ENCODE results near the gene OR2J2.
"Not testable (repeated sequence)": the region's sequence is repeated elsewhere in the genome, so short reads cannot be mapped to it uniquely, and the experiment has no call there.

GRCh38 chr6:29149444-29149843, 21.3 kb upstream of the OR2J2 start:
- not testable (repeated sequence) for TF ChIP-seq ATF3 (CRISPR knock-in tag; conservative IDR thresholded peaks at IDR 0.05); CTCF (IDR thresholded peaks at IDR 0.05); E2F1 (CRISPR knock-in tag; IDR thresholded peaks at IDR 0.05); NFYB (CRISPR knock-in tag; conservative IDR thresholded peaks at IDR 0.05; ENCODE audit: low read depth); CBFB (CRISPR knock-in tag; IDR thresholded peaks at IDR 0.05; ENCODE audit: low read depth); SP1 (CRISPR knock-in tag; conservative IDR thresholded peaks at IDR 0.05); RELA (CRISPR knock-in tag; IDR thresholded peaks at IDR 0.05; ENCODE audit: borderline replicate concordance); EMX1 (CRISPR knock-in tag; IDR thresholded peaks at IDR 0.05); ARID4B (CRISPR knock-in tag; IDR thresholded peaks at IDR 0.05; ENCODE audit: borderline replicate concordance); CREB1 (CRISPR knock-in tag; IDR thresholded peaks at IDR 0.05); FOXJ3 (CRISPR knock-in tag; IDR thresholded peaks at IDR 0.05; ENCODE audit: borderline replicate concordance); ZNF396 (CRISPR knock-in tag; IDR thresholded peaks at IDR 0.05; ENCODE audit: borderline replicate concordance); FOXP1 (CRISPR knock-in tag; IDR thresholded peaks at IDR 0.05; ENCODE audit: borderline replicate concordance); OVOL2 (CRISPR knock-in tag; IDR thresholded peaks at IDR 0.05; ENCODE audit: borderline replicate concordance)

Data from WTC11 (cell line).